Choroid plexus epithelial cell (primary cell): Measurements from ENCODE around the gene C17orf78.

Source experiments
- DNase-seq: peaks from one replicate; pipeline ENCODE4 v3.0.0-alpha.2; 2010; ENCODE audit warnings: low read depth
- H3K4me3 ChIP-seq: 2 replicates; pipeline ENCODE4 v1.5.1; 2011; ENCODE audit warnings: low read depth, mild to moderate bottlenecking, control low read depth, low read length, moderate library complexity
- TF ChIP-seq, protein P1 (sequence below): conservative IDR thresholded peaks from 2 replicates; pipeline ENCODE4 v1.5.1; 2011; ENCODE audit warnings: low read depth, mild to moderate bottlenecking, control low read depth, inconsistent platforms, low read length, moderate library complexity

Gene C17orf78

DNA sequence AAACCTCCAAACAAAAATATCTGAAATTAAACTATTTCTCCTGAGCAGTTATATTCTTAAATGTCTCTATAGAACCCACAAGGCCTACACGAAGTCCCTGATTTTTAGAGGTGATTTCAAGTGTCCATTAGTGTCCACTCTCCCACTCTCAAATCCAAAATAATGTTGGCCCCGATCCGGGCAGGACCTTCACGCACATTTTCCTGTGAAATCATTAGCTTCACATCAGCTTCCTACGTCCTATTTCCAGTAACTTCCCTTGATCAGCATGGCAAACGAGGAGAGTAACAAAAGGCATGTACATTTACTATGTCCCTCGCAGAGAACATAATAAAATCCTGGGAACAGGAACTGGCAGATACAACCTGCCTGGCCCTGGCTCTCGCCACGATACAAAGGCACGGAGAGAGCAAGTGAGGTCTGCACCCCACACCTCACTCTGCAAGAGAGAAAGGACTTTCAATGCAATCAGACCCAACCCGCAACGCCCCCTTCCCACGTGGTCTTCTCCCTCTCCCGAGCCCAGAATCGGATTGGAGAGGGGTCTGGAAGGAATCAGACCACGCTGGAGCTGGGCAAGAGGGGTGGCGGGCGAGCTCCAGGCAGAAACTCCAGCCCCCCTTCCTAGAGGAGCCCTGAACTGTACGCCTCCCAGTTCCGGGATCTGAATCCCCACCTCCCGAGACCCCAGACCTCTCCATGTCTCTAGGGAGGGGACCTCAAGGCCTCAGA, 17.5 kb upstream of the C17orf78 start:
- peak; percentile 58 for DNase-seq
- TF ChIP-seq, protein P1, sequence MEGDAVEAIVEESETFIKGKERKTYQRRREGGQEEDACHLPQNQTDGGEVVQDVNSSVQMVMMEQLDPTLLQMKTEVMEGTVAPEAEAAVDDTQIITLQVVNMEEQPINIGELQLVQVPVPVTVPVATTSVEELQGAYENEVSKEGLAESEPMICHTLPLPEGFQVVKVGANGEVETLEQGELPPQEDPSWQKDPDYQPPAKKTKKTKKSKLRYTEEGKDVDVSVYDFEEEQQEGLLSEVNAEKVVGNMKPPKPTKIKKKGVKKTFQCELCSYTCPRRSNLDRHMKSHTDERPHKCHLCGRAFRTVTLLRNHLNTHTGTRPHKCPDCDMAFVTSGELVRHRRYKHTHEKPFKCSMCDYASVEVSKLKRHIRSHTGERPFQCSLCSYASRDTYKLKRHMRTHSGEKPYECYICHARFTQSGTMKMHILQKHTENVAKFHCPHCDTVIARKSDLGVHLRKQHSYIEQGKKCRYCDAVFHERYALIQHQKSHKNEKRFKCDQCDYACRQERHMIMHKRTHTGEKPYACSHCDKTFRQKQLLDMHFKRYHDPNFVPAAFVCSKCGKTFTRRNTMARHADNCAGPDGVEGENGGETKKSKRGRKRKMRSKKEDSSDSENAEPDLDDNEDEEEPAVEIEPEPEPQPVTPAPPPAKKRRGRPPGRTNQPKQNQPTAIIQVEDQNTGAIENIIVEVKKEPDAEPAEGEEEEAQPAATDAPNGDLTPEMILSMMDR, result no peak
- peak overlapping the region; percentile 94 for H3K4me3 ChIP-seq

DNA sequence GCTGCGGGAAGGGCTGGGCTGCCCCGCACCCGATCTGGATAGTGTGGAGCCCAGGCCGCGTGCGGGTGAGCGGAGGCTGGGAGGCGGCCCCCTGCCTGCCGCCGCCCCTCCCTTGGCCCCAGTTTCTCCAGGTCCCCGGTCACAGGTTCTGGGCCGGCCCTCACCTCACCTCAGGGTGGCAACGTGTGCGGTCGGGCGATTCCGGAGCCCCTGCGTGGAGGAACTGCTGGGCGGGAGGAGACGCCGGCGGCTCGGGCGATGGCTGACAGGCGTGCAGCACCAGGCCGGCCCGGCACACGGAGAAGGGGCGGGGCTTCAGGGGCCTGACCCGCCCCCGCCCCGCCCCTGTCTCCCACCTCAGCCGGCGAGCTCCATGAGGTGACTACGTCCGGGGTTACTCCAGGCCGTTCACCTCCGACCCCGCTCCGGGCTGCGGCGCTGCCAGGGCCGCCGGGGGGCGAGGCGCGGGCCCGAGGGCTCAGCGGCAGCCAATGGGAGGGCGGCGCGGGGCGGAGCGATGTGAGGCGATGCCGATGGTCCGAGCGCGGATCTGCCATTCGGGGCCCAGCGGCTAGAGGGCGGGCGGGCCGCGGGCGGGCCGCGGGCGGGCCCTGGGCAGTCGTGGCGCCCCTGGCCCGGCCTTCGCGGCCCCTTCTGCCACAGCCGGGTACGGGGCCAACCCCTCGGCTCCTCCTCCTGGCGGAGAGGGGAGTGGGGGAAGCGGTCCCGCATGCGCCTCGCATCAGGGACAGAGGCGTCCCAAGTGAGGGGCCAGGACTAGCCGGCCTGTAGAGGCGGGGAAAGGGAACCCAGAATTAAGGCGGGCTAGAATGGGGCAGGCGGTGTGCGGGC, 16.7 kb upstream of the C17orf78 start:
- H3K4me3 ChIP-seq, result peak overlapping the region; percentile 94

DNA sequence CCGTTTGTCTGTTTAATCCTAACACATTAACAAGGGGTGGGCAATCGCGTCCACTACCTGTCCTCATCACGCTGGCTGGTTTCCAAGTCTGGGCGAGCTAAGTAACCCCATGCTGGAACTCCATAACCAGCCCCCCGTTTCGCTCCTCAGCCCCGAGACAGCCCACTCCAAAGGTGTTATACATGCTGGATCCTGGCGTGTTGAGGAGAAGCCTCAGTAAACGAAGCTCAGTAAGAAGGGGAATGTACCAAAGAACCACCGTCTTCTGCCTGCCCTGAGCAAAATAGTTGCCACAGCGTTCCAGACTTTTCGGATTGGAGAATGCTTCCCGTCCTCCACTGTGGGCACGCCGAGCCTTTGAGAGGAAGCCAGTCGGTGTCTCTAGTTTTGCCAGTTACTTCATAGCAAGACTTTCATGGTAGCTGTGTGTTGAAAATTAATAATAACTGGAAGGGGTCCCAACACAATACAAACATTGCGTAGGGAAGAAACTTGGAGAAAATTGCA, 16.1 kb upstream of the C17orf78 start:
- H3K4me3 ChIP-seq, result peak overlapping the region; percentile 94
- DNase-seq, result no peak
- TF ChIP-seq, protein P1, result no peak

More for the DNA sequence above, 16.7 kb upstream of the C17orf78 start:
- TF ChIP-seq, protein P1, result no peak
- peak; percentile 94 for DNase-seq

DNA sequence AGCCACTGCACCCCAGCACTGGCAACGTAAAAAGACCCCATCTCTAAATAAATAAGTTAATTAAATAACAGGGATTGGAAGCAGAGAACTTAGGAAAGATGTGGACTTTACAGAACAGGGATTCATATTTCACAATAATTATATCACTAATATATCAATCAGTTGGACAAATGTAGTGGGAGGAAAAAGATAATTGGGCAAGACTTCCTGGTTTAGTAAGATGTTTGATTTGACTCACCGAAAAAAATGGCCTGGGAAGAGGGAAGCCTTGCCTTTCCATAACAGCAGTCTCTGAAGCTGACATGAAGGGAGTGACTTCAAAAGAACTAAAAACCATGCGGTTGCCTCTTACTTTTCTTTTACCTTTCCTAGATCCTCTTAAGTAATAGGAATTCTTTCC, 15.2 kb upstream of the C17orf78 start:
- no peak overlapping the region for H3K4me3 ChIP-seq
- no peak for DNase-seq
- TF ChIP-seq, protein P1, result no peak

DNA sequence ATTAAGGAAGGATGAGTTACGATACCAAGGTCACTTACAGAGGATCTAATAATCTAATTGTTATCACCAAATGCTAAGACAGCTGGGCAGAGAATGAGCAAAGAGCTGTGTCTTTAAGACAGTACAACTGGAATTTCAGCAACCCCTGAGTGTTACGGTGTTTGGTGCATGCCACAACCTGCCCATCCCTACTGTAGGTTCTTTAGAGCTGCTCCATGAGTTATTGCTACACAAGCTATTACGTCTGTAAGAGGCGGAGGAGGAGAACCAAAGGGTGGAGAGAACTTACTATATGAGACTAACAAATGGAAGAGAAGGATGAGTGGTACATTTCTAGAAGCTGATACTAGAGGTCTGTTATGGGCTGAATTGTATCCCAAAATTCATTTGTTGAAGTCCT, 14.2 kb upstream of the C17orf78 start:
- H3K4me3 ChIP-seq, result no peak overlapping the region
- DNase-seq, result no peak
- TF ChIP-seq, protein P1, result no peak

DNA sequence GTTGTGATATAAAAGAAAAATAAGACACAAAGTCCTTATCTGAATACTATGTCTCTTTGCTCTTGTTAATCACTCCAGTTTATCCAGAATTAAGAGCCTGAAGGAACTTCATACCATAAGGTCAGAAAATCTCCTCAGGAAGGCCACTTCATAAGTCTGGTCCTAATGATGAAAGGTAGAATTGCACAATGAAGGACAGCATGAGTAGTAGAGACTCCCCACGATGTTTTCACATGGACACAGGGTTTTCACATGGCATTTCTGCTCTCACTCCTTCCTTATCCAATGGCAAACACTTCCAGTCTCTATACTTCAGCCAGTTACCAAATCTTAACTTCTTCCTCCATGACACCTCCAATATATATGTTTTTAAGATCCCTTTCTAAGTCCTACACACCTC, 10.2 kb upstream of the C17orf78 start:
- TF ChIP-seq, protein P1, result no peak
- peak; percentile 43 for DNase-seq
- H3K4me3 ChIP-seq, result no peak overlapping the region
